Stimulated activated CD4-positive, alpha-beta T cell treated with anti-CD3 and anti-CD28 coated beads, Interleukin-4, amount 100 ng/mL, for 4 hours (primary cell): Measurements from ENCODE around the gene LZTR1.
A peak's percentile ranks its signal among the peaks of the same experiment; 100 is the strongest.
"Not testable (repeated sequence)": the region's sequence is repeated elsewhere in the genome, so short reads cannot be mapped to it uniquely, and the experiment has no call there.

Experiments
- DNase-seq, 2 experiments: peaks; one replicate each; pipeline ENCODE4 v3.0.0-alpha.2; 2020

The LZTR1 gene

DNA sequence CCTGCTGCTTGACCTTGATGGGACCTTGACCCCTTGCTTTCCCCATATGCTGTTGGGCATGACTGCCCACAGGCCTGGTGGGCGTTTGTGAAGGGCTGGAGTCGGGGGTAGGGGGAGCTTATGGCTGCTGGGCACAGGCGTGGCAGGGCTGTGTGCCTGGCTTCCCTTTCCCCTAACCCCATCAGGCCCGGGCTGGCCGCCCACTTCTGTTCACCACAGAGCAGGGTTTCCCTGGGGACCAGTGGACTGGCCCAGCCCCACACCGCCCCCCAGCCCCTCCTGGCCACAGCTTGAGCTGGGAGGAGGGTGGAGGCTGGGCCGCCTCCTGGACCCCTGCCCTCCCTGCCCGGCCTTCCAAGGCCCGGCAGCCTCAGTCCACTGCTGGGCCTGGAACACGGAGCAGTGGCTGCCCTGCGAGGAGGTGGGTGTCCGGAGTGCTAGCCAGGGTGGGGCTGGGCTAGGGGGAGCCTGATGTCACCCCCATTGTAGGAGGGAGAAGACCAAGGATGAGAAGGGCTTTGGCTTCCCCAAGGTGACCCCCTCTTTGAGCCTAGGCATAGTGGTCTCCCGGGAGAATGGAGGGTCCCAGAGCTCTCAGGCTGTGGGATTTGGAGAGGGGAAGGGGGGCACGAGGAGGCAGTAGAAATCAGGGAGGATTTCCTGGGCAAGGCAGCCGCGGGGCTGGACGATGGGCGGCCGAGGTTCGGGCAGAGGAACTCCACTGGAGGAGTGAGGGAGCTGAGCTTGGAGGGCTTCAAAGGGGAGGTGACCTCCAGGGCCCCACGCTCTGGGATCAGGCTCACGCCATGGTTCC is 15.0 kb upstream of the LZTR1 start, which contains the start of gene AIFM3:
Gene AIFM3 (plus strand): TSS at position 373 of the 814 bp plus-strand sequence. CDS start 690 bp downstream, outside the sequence.
- no peak for DNase-seq

- no peak for DNase-seq
Observed at GRCh38 chr22:20967697-20968211, 14.3 kb upstream of the LZTR1 start.

DNA sequence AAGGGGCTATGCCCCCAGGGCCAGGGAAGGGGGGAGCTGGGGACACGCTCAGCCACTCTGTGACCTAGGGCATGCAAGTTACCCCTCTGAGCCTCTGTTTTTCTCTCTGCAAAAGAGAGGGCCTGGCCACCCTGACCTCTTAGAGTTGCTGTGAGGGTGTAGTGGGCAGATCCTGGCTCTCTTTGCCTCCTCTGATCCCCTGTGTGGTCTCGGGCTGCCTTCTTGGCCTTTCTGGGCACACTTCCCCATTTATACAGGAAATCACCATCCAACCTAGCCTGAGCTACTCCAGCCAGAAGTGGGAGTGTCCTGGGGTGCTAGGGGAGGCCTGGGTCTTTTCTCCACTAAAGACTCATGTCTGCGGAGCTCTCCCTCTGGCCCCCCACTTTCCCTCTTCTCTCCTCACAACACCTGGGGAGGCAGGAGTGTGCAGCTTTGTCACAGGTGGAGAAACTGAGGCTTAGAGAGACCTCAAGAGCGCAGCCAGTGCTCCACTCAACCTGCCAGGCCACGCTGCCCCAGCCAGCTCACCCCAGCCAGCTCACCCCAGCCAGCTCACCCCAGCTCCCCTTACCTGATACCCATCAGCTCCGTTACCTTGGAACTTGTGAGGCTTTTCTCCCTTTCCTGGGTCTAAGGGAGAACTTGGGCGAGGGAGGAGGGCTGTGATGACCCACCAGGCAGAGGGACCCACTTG is 13.7 kb upstream of the LZTR1 start:
- DNase-seq, result no peak

DNA sequence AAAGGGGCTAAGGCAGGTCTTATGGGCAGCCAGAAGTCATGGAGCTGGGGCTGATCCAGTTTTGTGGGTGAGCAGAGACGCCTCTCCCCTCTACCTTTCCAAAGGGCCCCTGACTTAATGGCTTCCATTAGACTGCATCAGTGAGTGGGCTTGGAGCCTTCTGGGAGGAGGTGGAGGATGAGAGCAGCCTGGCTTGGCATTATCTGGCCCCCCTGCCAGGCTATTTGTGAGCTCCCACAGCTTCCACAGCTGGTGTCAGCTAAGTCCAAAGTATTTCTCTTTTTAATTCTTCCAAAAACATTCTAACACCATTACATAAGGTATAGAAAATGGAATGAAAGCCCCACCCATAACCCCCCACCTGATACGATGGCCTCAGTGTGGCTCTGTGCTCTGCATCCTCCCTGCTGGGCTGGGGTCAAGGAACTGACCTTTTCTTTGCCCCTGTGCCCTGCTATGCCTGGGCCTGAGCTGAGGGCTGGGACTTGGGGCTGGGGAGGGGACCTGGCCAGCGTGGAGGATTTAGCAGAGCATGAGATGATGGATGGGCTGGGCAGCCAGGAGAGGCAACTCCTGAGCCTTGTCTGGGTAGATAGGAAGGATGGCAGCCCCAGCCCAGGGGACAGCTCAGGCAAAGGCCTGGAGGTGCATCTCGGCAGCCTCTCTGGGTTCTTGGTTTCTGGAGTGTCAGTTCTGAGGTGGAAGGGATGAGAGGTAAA is 11.0 kb upstream of the LZTR1 start:
- no peak for DNase-seq

GRCh38 chr22:20972014-20972694 is 9.9 kb upstream of the LZTR1 start:
- DNase-seq, result not testable (repeated sequence)

GRCh38 chr22:20972933-20973577 is 9.0 kb upstream of the LZTR1 start:
- no peak for DNase-seq

- no peak for DNase-seq
Observed at GRCh38 chr22:20973634-20974286, 8.3 kb upstream of the LZTR1 start.

DNA sequence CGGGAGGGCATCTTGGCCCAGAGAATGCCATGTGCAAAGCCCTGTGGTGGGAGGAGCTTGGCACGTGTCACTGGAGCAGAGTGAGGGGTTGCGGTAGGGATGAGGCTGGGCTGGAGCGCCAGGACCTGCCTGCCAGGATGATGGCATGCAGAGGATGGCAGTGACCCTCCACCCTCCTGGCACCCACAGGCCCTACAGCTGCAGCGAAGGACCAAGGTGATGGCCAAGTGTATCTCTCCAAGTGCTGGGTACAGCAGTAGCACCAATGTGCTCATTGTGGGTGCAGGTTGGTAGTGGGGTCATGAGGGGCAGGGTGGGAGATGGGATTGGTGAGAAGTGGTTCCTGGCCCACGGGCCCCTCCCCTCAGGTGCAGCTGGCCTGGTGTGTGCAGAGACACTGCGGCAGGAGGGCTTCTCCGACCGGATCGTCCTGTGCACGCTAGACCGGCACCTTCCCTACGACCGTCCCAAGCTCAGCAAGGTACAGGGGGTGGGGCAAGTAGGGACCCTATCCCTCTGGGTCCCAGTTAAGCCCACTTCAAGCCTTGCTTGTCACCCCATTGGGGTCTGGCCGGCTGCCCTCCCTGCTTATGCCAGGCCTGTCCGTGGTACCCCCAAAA is 7.7 kb upstream of the LZTR1 start:
- no peak for DNase-seq

- no peak for DNase-seq
Observed at GRCh38 chr22:20975541-20976290, 6.4 kb upstream of the LZTR1 start.

- DNase-seq, result no peak
Observed at GRCh38 chr22:20976291-20976877, 5.7 kb upstream of the LZTR1 start.

- no peak for DNase-seq
Observed at GRCh38 chr22:20977019-20977418, 5.1 kb upstream of the LZTR1 start.

DNA sequence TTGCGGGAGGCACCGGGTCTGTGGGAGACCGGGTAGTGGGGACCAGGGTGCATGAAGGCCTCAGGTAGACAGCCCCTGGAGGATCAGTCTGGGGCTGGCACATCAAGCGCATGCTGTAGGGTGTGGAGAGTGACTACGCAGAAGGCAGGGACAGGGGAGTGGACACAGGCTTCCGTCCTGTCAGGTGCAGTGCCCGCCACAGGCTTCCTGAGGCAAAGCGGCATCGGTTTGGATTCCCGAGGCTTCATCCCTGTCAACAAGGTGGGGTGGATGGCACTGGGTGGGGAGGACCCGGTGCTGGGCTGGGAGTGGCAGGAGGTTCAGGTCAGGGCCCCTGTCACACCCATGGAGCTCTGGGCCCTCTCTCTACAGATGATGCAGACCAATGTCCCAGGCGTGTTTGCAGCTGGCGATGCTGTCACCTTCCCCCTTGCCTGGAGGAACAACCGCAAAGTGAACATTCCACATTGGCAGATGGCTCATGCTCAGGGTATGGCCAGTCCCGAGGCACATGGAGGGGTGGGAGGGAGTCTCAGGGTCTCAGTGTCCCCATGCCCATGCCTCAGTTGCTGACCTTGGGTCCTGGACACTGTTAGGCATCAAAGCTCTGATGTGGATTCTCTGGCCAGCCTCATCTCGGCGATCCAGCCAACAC is 4.5 kb upstream of the LZTR1 start:
- no peak for DNase-seq

- DNase-seq, result no peak
Observed at GRCh38 chr22:20978419-20978818, 3.7 kb upstream of the LZTR1 start.

- DNase-seq, result peak; percentile 61 to 81
Observed at GRCh38 chr22:20979243-20979809, 2.8 kb upstream of the LZTR1 start.

DNA sequence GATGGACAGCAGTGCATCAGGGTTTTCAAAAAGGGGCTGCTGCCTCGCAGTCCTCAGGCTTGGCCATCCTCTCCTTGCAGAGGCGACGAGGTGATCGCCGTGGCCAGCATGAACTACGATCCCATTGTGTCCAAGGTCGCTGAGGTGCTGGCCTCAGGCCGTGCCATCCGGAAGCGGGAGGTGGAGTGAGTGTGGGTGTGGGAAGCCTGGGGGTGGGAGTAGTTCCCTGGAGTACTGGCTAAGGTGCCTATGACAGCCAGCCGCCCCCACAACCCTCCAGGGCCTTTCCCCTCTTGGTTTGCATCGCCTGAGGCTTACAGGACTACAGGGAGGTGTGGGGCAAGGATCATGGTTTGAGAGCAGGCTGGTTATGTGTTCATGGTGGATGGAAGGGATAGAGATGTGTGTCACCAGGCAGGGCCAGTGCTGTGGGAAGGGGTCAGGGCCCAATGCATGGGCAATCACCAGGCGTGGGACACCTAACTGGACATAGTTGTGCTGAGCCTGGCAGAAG is 2.1 kb upstream of the LZTR1 start:
- no peak for DNase-seq

GRCh38 chr22:20980523-20980922 is 1.6 kb upstream of the LZTR1 start:
- DNase-seq, result no peak

DNA sequence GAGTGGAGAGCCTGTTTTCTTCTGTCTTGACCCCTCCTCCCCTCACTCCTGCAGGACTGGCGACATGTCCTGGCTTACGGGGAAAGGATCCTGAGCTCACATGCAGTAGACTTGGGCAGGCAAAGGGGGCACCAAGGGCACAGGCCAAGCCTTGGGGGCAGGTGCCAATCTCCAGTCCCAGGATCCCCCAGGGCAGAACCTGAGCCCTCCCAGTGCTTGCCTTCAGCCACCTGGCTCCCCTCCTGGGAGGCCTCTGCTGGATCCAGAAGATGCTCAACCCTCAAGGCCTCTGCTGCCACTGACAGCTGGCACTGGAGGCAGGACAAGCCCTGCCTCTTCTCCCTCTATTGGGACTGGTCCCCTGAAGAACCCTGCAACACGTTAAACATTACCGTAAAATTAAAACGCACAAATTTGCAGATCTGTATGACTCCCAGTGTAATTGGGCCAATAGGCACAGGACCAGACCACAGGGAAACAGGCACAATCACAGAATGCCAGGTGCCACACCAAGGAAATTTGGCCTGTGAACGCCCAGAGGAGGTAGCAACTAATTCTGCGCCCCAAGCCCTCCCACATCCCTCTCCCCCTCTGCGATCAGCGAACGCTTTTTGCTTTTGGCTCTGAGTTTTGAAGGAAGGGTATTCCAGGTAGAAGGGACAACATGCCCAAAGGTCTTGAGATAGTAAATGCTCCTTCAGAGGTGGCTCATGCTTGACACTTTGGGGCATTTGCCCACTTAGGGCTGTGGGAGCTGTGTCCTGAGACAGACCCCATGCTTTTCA is 967 bp upstream of the LZTR1 start:
- DNase-seq, result no peak

GRCh38 chr22:20982563-20982882 is 426 bp downstream of the LZTR1 start:
- no peak for DNase-seq
